Lower leg skin (tissue), 4 donors: Measurements from ENCODE around the gene PCSK5. TPM values are rescaled to one million over a fixed set of nuclear protein-coding genes. Genes with fewer than 3 reads are reported as not detected.

Source experiments
- DNase-seq, 2 donors: peaks; one replicate each; pipeline ENCODE4 v3.0.0-alpha.2; 2019; ENCODE audit warnings: low spot score in 2 of 2
- H3K4me3 ChIP-seq: fragments of 200-600 bp; sonication (generic); 2 replicates; pipeline ENCODE4 v1.5.1; 2017; ENCODE audit warnings: mild to moderate bottlenecking, low read depth; ENCODE audit not compliant: poor library complexity, severe bottlenecking
- CTCF ChIP-seq, 3 donors: fragments of 450-650 bp; IDR thresholded peaks; one replicate each; pipeline ENCODE4 v1.5.1; 2016; ENCODE audit warnings: antibody characterized with exemption in 3 of 3, mild to moderate bottlenecking in 3 of 3, moderate library complexity in 2 of 3
- POLR2A ChIP-seq, 2 donors: fragments of 450-650 bp; IDR thresholded peaks; one replicate each; pipeline ENCODE4 v1.6.1; 2016 to 2017; ENCODE audit warnings: antibody characterized with exemption in 2 of 2, mild to moderate bottlenecking in 1 of 2, moderate library complexity in 1 of 2
- WGBS, 2 donors: methylation state at CpG; one replicate each; pipeline ENCODE4 v1.1.5; 2018; 5-methylcytosine and 5-hydroxymethylcytosine counted together
- intact Hi-C: fragments of 100-400 bp; cut with DNase I; formaldehyde crosslinking; loops from one replicate; pipeline ENCODE4 v1.15.0; 2023; ENCODE audit warnings: low total_unique reads
- total RNA-seq, 4 donors: library from RNA; depleted of rRNA; stranded (reverse); fragments of >200 nt; gene quantifications; one replicate each; pipeline ENCODE4 v1.1.0, GENCODE V29; 2016

The PCSK5 gene
- total RNA-seq, 4 donors from 2014 or later: 6.4 to 10.8 (median 9.7) TPM

GRCh38 chr9:76155361-76155760 is 264.9 kb downstream of the PCSK5 start:
- no peak for TF ChIP-seq POLR2A (IDR thresholded peaks at IDR 0.05)
- TF ChIP-seq CTCF (IDR thresholded peaks at IDR 0.05): no peak
- intact Hi-C loops: no loop called here
- H3K4me3 ChIP-seq: no peak overlapping the region
- no peak for DNase-seq
- WGBS, 2 donors: 87 to 88% methylated on average over 1 of the region's 1 CpG

GRCh38 chr9:76158713-76159112 is 268.2 kb downstream of the PCSK5 start:
- TF ChIP-seq POLR2A (IDR thresholded peaks at IDR 0.05) (no peak), CTCF (IDR thresholded peaks at IDR 0.05) (no peak)
- intact Hi-C loops: no loop called here
- WGBS, 2 donors: 85 to 92% methylated on average over 7 of the region's 7 CpGs
- no peak for DNase-seq
- H3K4me3 ChIP-seq: no peak overlapping the region

GRCh38 chr9:76159293-76159926 is 268.9 kb downstream of the PCSK5 start:
- no peak for TF ChIP-seq POLR2A (IDR thresholded peaks at IDR 0.05)
- TF ChIP-seq CTCF (IDR thresholded peaks at IDR 0.05): no peak
- intact Hi-C loops: no loop called here
- 94 to 97% methylated on average over 11 of the region's 11 CpGs for WGBS, 2 donors
- DNase-seq: no peak
- no peak overlapping the region for H3K4me3 ChIP-seq

GRCh38 chr9:76161106-76161505 is 270.6 kb downstream of the PCSK5 start:
- no peak for TF ChIP-seq CTCF (IDR thresholded peaks at IDR 0.05)
- no peak for TF ChIP-seq POLR2A (IDR thresholded peaks at IDR 0.05)
- no peak for DNase-seq
- intact Hi-C loops: no loop called here
- no peak overlapping the region for H3K4me3 ChIP-seq
- 61 to 72% methylated on average over 5 of the region's 5 CpGs for WGBS, 2 donors

- intact Hi-C loops: no loop called here
- TF ChIP-seq CTCF (IDR thresholded peaks at IDR 0.05) (no peak), POLR2A (IDR thresholded peaks at IDR 0.05) (no peak)
- no peak for DNase-seq
- 72 to 75% methylated on average over 13 of the region's 13 CpGs for WGBS, 2 donors
- H3K4me3 ChIP-seq: no peak overlapping the region
Measured at GRCh38 chr9:76161541-76161940, 271.1 kb downstream of the PCSK5 start.
